NOMO-1 (cell line): ENCODE data around the gene MCM5.
"Not testable (repeated sequence)": the region's sequence is repeated elsewhere in the genome, so short reads cannot be mapped to it uniquely, and the experiment has no call there.

Experiments
- DNase-seq, 2 experiments: peaks; one replicate each; lab custom pipeline; 2025; ENCODE audit not compliant: unreplicated experiment in 2 of 2; lab: John Stamatoyannopoulos, UW

The MCM5 gene

GRCh38 chr22:35431483-35432227, 31.7 kb downstream of the MCM5 start:
- no peak for DNase-seq

- no peak for DNase-seq
Observed at GRCh38 chr22:35432228-35432905, 32.4 kb downstream of the MCM5 start.

GRCh38 chr22:35434061-35434710, 34.2 kb downstream of the MCM5 start:
- no peak for DNase-seq

GRCh38 chr22:35435201-35435740, 35.3 kb downstream of the MCM5 start:
- no peak for DNase-seq

GRCh38 chr22:35436421-35436820, 36.5 kb downstream of the MCM5 start:
- DNase-seq, result no peak

- DNase-seq, result no peak
Observed at GRCh38 chr22:35437049-35437448, 37.1 kb downstream of the MCM5 start.

- not testable (repeated sequence) for DNase-seq
Observed at GRCh38 chr22:35438673-35439364, 38.9 kb downstream of the MCM5 start.

GRCh38 chr22:35439365-35439717, 39.4 kb downstream of the MCM5 start:
- DNase-seq, result no peak

GRCh38 chr22:35440129-35440528, 40.2 kb downstream of the MCM5 start:
- DNase-seq, result no peak

- DNase-seq, result no peak
Observed at GRCh38 chr22:35441489-35442100, 41.7 kb downstream of the MCM5 start.

- DNase-seq, result no peak
Observed at GRCh38 chr22:35442471-35442870, 42.5 kb downstream of the MCM5 start.

- no peak for DNase-seq
Observed at GRCh38 chr22:35443338-35443737, 43.4 kb downstream of the MCM5 start.

- no peak for DNase-seq
Observed at GRCh38 chr22:35443790-35444684, 44.1 kb downstream of the MCM5 start.

- DNase-seq, result no peak
Observed at GRCh38 chr22:35444685-35445399, 44.9 kb downstream of the MCM5 start.

GRCh38 chr22:35445933-35446332, 46.0 kb downstream of the MCM5 start:
- DNase-seq, result no peak

GRCh38 chr22:35446365-35446764, 46.4 kb downstream of the MCM5 start:
- no peak for DNase-seq

GRCh38 chr22:35448523-35448922, 48.6 kb downstream of the MCM5 start:
- no peak for DNase-seq

- DNase-seq, result no peak
Observed at GRCh38 chr22:35449829-35450689, 50.1 kb downstream of the MCM5 start.
